H1 (cell line): Measurements from ENCODE around the gene SULT2B1. TPM values are rescaled to one million over a fixed set of nuclear protein-coding genes. Genes with fewer than 3 reads are reported as not detected.

Experiments used
- ATF2 ChIP-seq: IDR thresholded peaks from 2 replicates; pipeline ENCODE4 v1.6.1; 2012; ENCODE audit warnings: low read length, inconsistent platforms
- BACH1 ChIP-seq: IDR thresholded peaks from 2 replicates; pipeline ENCODE4 v1.6.1; 2012; ENCODE audit warnings: low read length, improper control_type of control experiment
- BCL11A ChIP-seq, 2 experiments: IDR thresholded peaks; one replicate each; pipeline ENCODE4 v1.6.1; 2011; ENCODE audit warnings: low read depth in 2 of 2, low read length in 2 of 2, mild to moderate bottlenecking in 2 of 2
- BRCA1 ChIP-seq: IDR thresholded peaks from 2 replicates; pipeline ENCODE4 v1.6.1; 2012; ENCODE audit warnings: low read depth, low read length, improper control_type of control experiment
- CBX8 ChIP-seq: fragments of 300-800, 300-1000 bp; sonication (generic); IDR thresholded peaks from 2 replicates; pipeline ENCODE4 v1.7.1; 2016; ENCODE audit warnings: low read depth, low read length, borderline replicate concordance
- CREB1 ChIP-seq: IDR thresholded peaks from 2 replicates; pipeline ENCODE4 v1.6.1; 2012; ENCODE audit warnings: inconsistent platforms
- CTBP2 ChIP-seq: IDR thresholded peaks from 2 replicates; pipeline ENCODE4 v1.7.0; 2011; ENCODE audit warnings: borderline replicate concordance, mild to moderate bottlenecking, moderate library complexity, mixed read lengths, low read length; ENCODE audit not compliant: insufficient read depth, insufficient read length
- EGR1 ChIP-seq: IDR thresholded peaks from 2 replicates; pipeline ENCODE4 v1.6.1; 2011; ENCODE audit warnings: low read depth, low read length, borderline replicate concordance
- EZH2 ChIP-seq: fragments of 200-600 bp; sonication (generic); IDR thresholded peaks from 2 replicates; pipeline ENCODE4 v1.7.1; 2012; ENCODE audit warnings: low read depth, mild to moderate bottlenecking, moderate library complexity, low read length, inconsistent platforms; ENCODE audit not compliant: severe bottlenecking
- GABPA ChIP-seq: IDR thresholded peaks from 2 replicates; pipeline ENCODE4 v1.6.1; 2011; ENCODE audit warnings: mild to moderate bottlenecking, low read length, moderate library complexity, borderline replicate concordance; ENCODE audit not compliant: insufficient read depth
- JUN ChIP-seq: IDR thresholded peaks from 2 replicates; pipeline ENCODE4 v1.6.1; 2011; ENCODE audit warnings: low read depth, mild to moderate bottlenecking, improper control_type of control experiment, low read length
- KDM5A ChIP-seq: fragments of 200-600 bp; IDR thresholded peaks from 2 replicates; pipeline ENCODE4 v1.7.1; 2012; ENCODE audit warnings: mild to moderate bottlenecking, low read length, inconsistent platforms, mixed read lengths
- NRF1 ChIP-seq: IDR thresholded peaks from 2 replicates; pipeline ENCODE4 v1.6.1; 2011; ENCODE audit warnings: mild to moderate bottlenecking, low read depth, low read length, improper control_type of control experiment
- POLR2A ChIP-seq, 2 experiments: IDR thresholded peaks; 1 replicate in 1 of 2; 2 replicates in 1 of 2; pipeline ENCODE4 v1.6.1; 2011; ENCODE audit warnings: low read depth in 2 of 2, low read length in 2 of 2, mild to moderate bottlenecking in 2 of 2; ENCODE audit errors: control extremely low read depth in 1 of 2
- POLR2AphosphoS5 ChIP-seq: IDR thresholded peaks from 2 replicates; pipeline ENCODE4 v1.6.1; 2011; ENCODE audit warnings: low read depth, low read length
- RBBP5 ChIP-seq: IDR thresholded peaks from 2 replicates; pipeline ENCODE4 v1.7.1; 2012; ENCODE audit warnings: low read depth, mild to moderate bottlenecking, inconsistent platforms, low read length, moderate library complexity, borderline replicate concordance
- SIX5 ChIP-seq: IDR thresholded peaks from 2 replicates; pipeline ENCODE4 v1.6.1; 2011; ENCODE audit warnings: mild to moderate bottlenecking, low read depth, low read length
- SP2 ChIP-seq: IDR thresholded peaks from 2 replicates; pipeline ENCODE4 v1.6.1; 2012; ENCODE audit warnings: mild to moderate bottlenecking, low read length, inconsistent platforms
- SP4 ChIP-seq: IDR thresholded peaks from 2 replicates; pipeline ENCODE4 v1.6.1; 2012; ENCODE audit warnings: low read length, inconsistent platforms
- SRF ChIP-seq: IDR thresholded peaks from 2 replicates; pipeline ENCODE4 v1.6.1; 2011; ENCODE audit warnings: mild to moderate bottlenecking, low read depth, low read length, moderate library complexity
- TAF1 ChIP-seq: IDR thresholded peaks from 2 replicates; pipeline ENCODE4 v1.6.1; 2011; ENCODE audit warnings: mild to moderate bottlenecking, low read depth, low read length
- YY1 ChIP-seq: IDR thresholded peaks from 2 replicates; pipeline ENCODE4 v1.6.1; 2011; ENCODE audit warnings: low read depth, mild to moderate bottlenecking, low read length
- polyA plus RNA-seq, 7 experiments: library from polyadenylated mRNA; depleted of rRNA in 3 of 7; stranded (reverse) in 5 of 7; unstranded in 2 of 7; fragments of >200 nt in 5 of 7; fragments of 200-250 nt in 2 of 7; gene quantifications; 1 replicate in 5 of 7; 2 replicates in 1 of 7; 4 replicates in 1 of 7; pipeline versions ENCODE4 v1.2.1 to v1.2.3, GENCODE V29; 2011 to 2013; ENCODE audit warnings: missing spikeins in 2 of 7, mixed read lengths in 2 of 7
- total RNA-seq: library from RNA; stranded (reverse); fragmentation: NEBNext Ultra II Directional; extraction: Animal tissue kit (Norgen Biotek cat#: 25700); gene quantifications from 2 replicates; pipeline ENCODE4 v1.2.1, GENCODE V29; 2021
- TF ChIP-seq, protein P1 (sequence below): IDR thresholded peaks from 2 replicates; pipeline ENCODE4 v1.6.1; 2011; ENCODE audit warnings: low read length, improper control_type of control experiment

Gene SULT2B1
- total and polyA plus RNA-seq, 2 of the 8 experiments (the other 6 are each of a cell fraction or from before 2014, with no cell fraction given) = 1.5 to 2.6 TPM

- TF ChIP-seq TAF1 (no peak), RBBP5 (no peak), GABPA (no peak), POLR2A (IDR thresholded peaks at IDR 0.05; ENCODE audit: control extremely low read depth in 1 of 2, low read depth in 2 of 2, low read length in 2 of 2) (peak in 1 of 2 experiments; percentile 69; a peak in 1 of 3 replicates), CBX8 (no peak), BCL11A (IDR thresholded peaks at IDR 0.05; ENCODE audit: low read depth in 2 of 2, low read length in 2 of 2) (no peak), NRF1 (no peak; the same call in 1 of the 2 replicates), JUN (no peak), ATF2 (peak; percentile 26; the same call in 1 of the 2 replicates), EZH2 (no peak), KDM5A (no peak), SRF (no peak), BACH1 (no peak), CREB1 (no peak), SIX5 (no peak), SP4 (no peak; the same call in 1 of the 2 replicates), POLR2AphosphoS5 (peak; percentile 79), YY1 (no peak), SP2 (no peak), BRCA1 (no peak), EGR1 (no peak), CTBP2 (no peak)
- TF ChIP-seq, protein P1, sequence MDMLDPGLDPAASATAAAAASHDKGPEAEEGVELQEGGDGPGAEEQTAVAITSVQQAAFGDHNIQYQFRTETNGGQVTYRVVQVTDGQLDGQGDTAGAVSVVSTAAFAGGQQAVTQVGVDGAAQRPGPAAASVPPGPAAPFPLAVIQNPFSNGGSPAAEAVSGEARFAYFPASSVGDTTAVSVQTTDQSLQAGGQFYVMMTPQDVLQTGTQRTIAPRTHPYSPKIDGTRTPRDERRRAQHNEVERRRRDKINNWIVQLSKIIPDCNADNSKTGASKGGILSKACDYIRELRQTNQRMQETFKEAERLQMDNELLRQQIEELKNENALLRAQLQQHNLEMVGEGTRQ = peak; percentile 92
These were observed 82.7 kb downstream of the SULT2B1 start (continued) for GRCh38 chr19:48634424-48635262.
